Measurements from ENCODE around the gene DRC7.

DRC7 gene

GRCh38 chr16:57696240-57696639 is 1.6 kb downstream of the DRC7 start:
- H3K27ac ChIP-seq (ENCODE audit: insufficient read depth, low read depth, low read length, poor library complexity, severe bottlenecking): no peak overlapping the region
- H3K36me3 ChIP-seq (ENCODE audit: control insufficient read depth, insufficient read depth, low read length): no peaks in the 10 kb centered on the region
- H3K27me3 ChIP-seq (ENCODE audit: control insufficient read depth, insufficient read depth, low read length, poor library complexity, severe bottlenecking): no peaks in the 10 kb centered on the region
- WGBS, 2 experiments: 93 to 96% methylated on average over 7 of the region's 7 CpGs
- H3K9me3 ChIP-seq (ENCODE audit: control insufficient read depth, low read length): no peaks in the 10 kb centered on the region
- H3K4me3 ChIP-seq (ENCODE audit: insufficient read depth, low read depth, low read length): no peak overlapping the region
- peaks cover 9% of the 10 kb centered on the region for H3K4me1 ChIP-seq (ENCODE audit: control insufficient read depth, insufficient read depth, low read length)

GRCh38 chr16:57697896-57698537 is 3.4 kb downstream of the DRC7 start:
- Histone ChIP-seq H3K27me3 (ENCODE audit: control insufficient read depth, insufficient read depth, low read length, poor library complexity, severe bottlenecking) (no peaks in the 10 kb centered on the region), H3K9me3 (ENCODE audit: control insufficient read depth, low read length) (no peaks in the 10 kb centered on the region), H3K36me3 (ENCODE audit: control insufficient read depth, insufficient read depth, low read length) (no peaks in the 10 kb centered on the region), H3K4me3 (ENCODE audit: insufficient read depth, low read depth, low read length) (no peak overlapping the region), H3K4me1 (ENCODE audit: control insufficient read depth, insufficient read depth, low read length) (peaks cover 12% of the 10 kb centered on the region), H3K27ac (ENCODE audit: insufficient read depth, low read depth, low read length, poor library complexity, severe bottlenecking) (no peak overlapping the region)
- 94 to 95% methylated on average over 14 to 17 of the region's 17 CpGs for WGBS, 2 experiments

GRCh38 chr16:57698812-57699405 is 4.3 kb downstream of the DRC7 start:
- Histone ChIP-seq H3K4me3 (ENCODE audit: insufficient read depth, low read depth, low read length) (no peak overlapping the region), H3K36me3 (ENCODE audit: control insufficient read depth, insufficient read depth, low read length) (no peaks in the 10 kb centered on the region), H3K4me1 (ENCODE audit: control insufficient read depth, insufficient read depth, low read length) (peaks cover 12% of the 10 kb centered on the region), H3K9me3 (ENCODE audit: control insufficient read depth, low read length) (no peaks in the 10 kb centered on the region), H3K27ac (ENCODE audit: insufficient read depth, low read depth, low read length, poor library complexity, severe bottlenecking) (no peak overlapping the region), H3K27me3 (ENCODE audit: control insufficient read depth, insufficient read depth, low read length, poor library complexity, severe bottlenecking) (no peaks in the 10 kb centered on the region)
- 91 to 94% methylated on average over 16 of the region's 16 CpGs for WGBS, 2 experiments

GRCh38 chr16:57699481-57699880 is 4.9 kb downstream of the DRC7 start:
- H3K27ac ChIP-seq (ENCODE audit: insufficient read depth, low read depth, low read length, poor library complexity, severe bottlenecking): no peak overlapping the region
- H3K36me3 ChIP-seq (ENCODE audit: control insufficient read depth, insufficient read depth, low read length): no peaks in the 10 kb centered on the region
- H3K9me3 ChIP-seq (ENCODE audit: control insufficient read depth, low read length): no peaks in the 10 kb centered on the region
- peaks cover 12% of the 10 kb centered on the region for H3K4me1 ChIP-seq (ENCODE audit: control insufficient read depth, insufficient read depth, low read length)
- no peaks in the 10 kb centered on the region for H3K27me3 ChIP-seq (ENCODE audit: control insufficient read depth, insufficient read depth, low read length, poor library complexity, severe bottlenecking)
- no peak overlapping the region for H3K4me3 ChIP-seq (ENCODE audit: insufficient read depth, low read depth, low read length)
- 95 to 97% methylated on average over 3 of the region's 3 CpGs for WGBS, 2 experiments

- Histone ChIP-seq H3K9me3 (ENCODE audit: control insufficient read depth, low read length) (no peaks in the 10 kb centered on the region), H3K27ac (ENCODE audit: insufficient read depth, low read depth, low read length, poor library complexity, severe bottlenecking) (no peak overlapping the region), H3K4me1 (ENCODE audit: control insufficient read depth, insufficient read depth, low read length) (peaks cover 12% of the 10 kb centered on the region), H3K4me3 (ENCODE audit: insufficient read depth, low read depth, low read length) (no peak overlapping the region), H3K27me3 (ENCODE audit: control insufficient read depth, insufficient read depth, low read length, poor library complexity, severe bottlenecking) (no peaks in the 10 kb centered on the region), H3K36me3 (ENCODE audit: control insufficient read depth, insufficient read depth, low read length) (no peaks in the 10 kb centered on the region)
- WGBS, 2 experiments: 94 to 95% methylated on average over 7 of the region's 7 CpGs
These were observed 5.3 kb downstream of the DRC7 start for GRCh38 chr16:57699899-57700298.

- WGBS, 2 experiments: 81 to 82% methylated on average over 10 of the region's 10 CpGs
- Histone ChIP-seq H3K27ac (ENCODE audit: insufficient read depth, low read depth, low read length, poor library complexity, severe bottlenecking) (no peak overlapping the region), H3K4me3 (ENCODE audit: insufficient read depth, low read depth, low read length) (no peak overlapping the region), H3K9me3 (ENCODE audit: control insufficient read depth, low read length) (no peaks in the 10 kb centered on the region), H3K27me3 (ENCODE audit: control insufficient read depth, insufficient read depth, low read length, poor library complexity, severe bottlenecking) (no peaks in the 10 kb centered on the region), H3K4me1 (ENCODE audit: control insufficient read depth, insufficient read depth, low read length) (peaks cover 12% of the 10 kb centered on the region), H3K36me3 (ENCODE audit: control insufficient read depth, insufficient read depth, low read length) (no peaks in the 10 kb centered on the region)
These were observed 6.4 kb downstream of the DRC7 start for GRCh38 chr16:57700781-57701551.

GRCh38 chr16:57701759-57702371 is 7.3 kb downstream of the DRC7 start:
- Histone ChIP-seq H3K27me3 (ENCODE audit: control insufficient read depth, insufficient read depth, low read length, poor library complexity, severe bottlenecking) (no peaks in the 10 kb centered on the region), H3K27ac (ENCODE audit: insufficient read depth, low read depth, low read length, poor library complexity, severe bottlenecking) (no peak overlapping the region), H3K4me3 (ENCODE audit: insufficient read depth, low read depth, low read length) (no peak overlapping the region), H3K9me3 (ENCODE audit: control insufficient read depth, low read length) (no peaks in the 10 kb centered on the region), H3K4me1 (ENCODE audit: control insufficient read depth, insufficient read depth, low read length) (peaks cover 12% of the 10 kb centered on the region), H3K36me3 (ENCODE audit: control insufficient read depth, insufficient read depth, low read length) (no peaks in the 10 kb centered on the region)
- 92% methylated on average over 23 of the region's 23 CpGs for WGBS, 2 experiments

GRCh38 chr16:57703416-57704010 is 8.9 kb downstream of the DRC7 start:
- H3K9me3 ChIP-seq (ENCODE audit: control insufficient read depth, low read length): no peaks in the 10 kb centered on the region
- H3K27ac ChIP-seq (ENCODE audit: insufficient read depth, low read depth, low read length, poor library complexity, severe bottlenecking): no peak overlapping the region
- H3K4me3 ChIP-seq (ENCODE audit: insufficient read depth, low read depth, low read length): no peak overlapping the region
- 90 to 95% methylated on average over 11 of the region's 11 CpGs for WGBS, 2 experiments
- H3K36me3 ChIP-seq (ENCODE audit: control insufficient read depth, insufficient read depth, low read length): no peaks in the 10 kb centered on the region
- no peaks in the 10 kb centered on the region for H3K27me3 ChIP-seq (ENCODE audit: control insufficient read depth, insufficient read depth, low read length, poor library complexity, severe bottlenecking)
- H3K4me1 ChIP-seq (ENCODE audit: control insufficient read depth, insufficient read depth, low read length): peaks cover 12% of the 10 kb centered on the region

- Histone ChIP-seq H3K4me1 (ENCODE audit: control insufficient read depth, insufficient read depth, low read length) (peaks cover 12% of the 10 kb centered on the region), H3K27me3 (ENCODE audit: control insufficient read depth, insufficient read depth, low read length, poor library complexity, severe bottlenecking) (no peaks in the 10 kb centered on the region), H3K27ac (ENCODE audit: insufficient read depth, low read depth, low read length, poor library complexity, severe bottlenecking) (no peak overlapping the region), H3K36me3 (ENCODE audit: control insufficient read depth, insufficient read depth, low read length) (no peaks in the 10 kb centered on the region), H3K4me3 (ENCODE audit: insufficient read depth, low read depth, low read length) (no peak overlapping the region), H3K9me3 (ENCODE audit: control insufficient read depth, low read length) (no peaks in the 10 kb centered on the region)
- WGBS, 2 experiments: 83 to 85% methylated on average over 10 to 11 of the region's 11 CpGs
These were observed 9.7 kb downstream of the DRC7 start for GRCh38 chr16:57704011-57704904.

All from ectodermal cell (in vitro differentiated cells).